Fibroblast of villous mesenchyme (primary cell): ENCODE measurements around the gene FAM120B. TPM values are rescaled to one million over a fixed set of nuclear protein-coding genes. Genes with fewer than 3 reads are reported as not detected.

Experiments
- DNase-seq: peaks from one replicate; pipeline ENCODE4 v3.0.0-alpha.2; 2010; ENCODE audit warnings: low read depth
- H3K4me3 ChIP-seq: 2 replicates; pipeline ENCODE4 v1.5.1; 2011; ENCODE audit warnings: low read depth, mild to moderate bottlenecking, low read length
- total RNA-seq: library from RNA; depleted of rRNA; stranded (reverse); fragments of >200 nt; gene quantifications from 2 replicates; pipeline ENCODE4 v1.2.3, GENCODE V29; 2012
- TF ChIP-seq, protein P1 (sequence below): IDR thresholded peaks from 2 replicates; pipeline ENCODE4 v1.5.1; 2012; ENCODE audit warnings: low read depth, mild to moderate bottlenecking, low read length; ENCODE audit not compliant: insufficient read depth

Gene FAM120B
- total RNA-seq, 1 donor = 17.3 TPM

- H3K4me3 ChIP-seq = no peak overlapping the region
- no peak for DNase-seq
- TF ChIP-seq, protein P1, sequence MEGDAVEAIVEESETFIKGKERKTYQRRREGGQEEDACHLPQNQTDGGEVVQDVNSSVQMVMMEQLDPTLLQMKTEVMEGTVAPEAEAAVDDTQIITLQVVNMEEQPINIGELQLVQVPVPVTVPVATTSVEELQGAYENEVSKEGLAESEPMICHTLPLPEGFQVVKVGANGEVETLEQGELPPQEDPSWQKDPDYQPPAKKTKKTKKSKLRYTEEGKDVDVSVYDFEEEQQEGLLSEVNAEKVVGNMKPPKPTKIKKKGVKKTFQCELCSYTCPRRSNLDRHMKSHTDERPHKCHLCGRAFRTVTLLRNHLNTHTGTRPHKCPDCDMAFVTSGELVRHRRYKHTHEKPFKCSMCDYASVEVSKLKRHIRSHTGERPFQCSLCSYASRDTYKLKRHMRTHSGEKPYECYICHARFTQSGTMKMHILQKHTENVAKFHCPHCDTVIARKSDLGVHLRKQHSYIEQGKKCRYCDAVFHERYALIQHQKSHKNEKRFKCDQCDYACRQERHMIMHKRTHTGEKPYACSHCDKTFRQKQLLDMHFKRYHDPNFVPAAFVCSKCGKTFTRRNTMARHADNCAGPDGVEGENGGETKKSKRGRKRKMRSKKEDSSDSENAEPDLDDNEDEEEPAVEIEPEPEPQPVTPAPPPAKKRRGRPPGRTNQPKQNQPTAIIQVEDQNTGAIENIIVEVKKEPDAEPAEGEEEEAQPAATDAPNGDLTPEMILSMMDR = no peak
Measured at GRCh38 chr6:170372380-170373325, 66.1 kb downstream of the FAM120B start.

GRCh38 chr6:170374571-170375444 is 68.2 kb downstream of the FAM120B start:
- DNase-seq = peak; percentile 54
- TF ChIP-seq, protein P1 = no peak

DNA sequence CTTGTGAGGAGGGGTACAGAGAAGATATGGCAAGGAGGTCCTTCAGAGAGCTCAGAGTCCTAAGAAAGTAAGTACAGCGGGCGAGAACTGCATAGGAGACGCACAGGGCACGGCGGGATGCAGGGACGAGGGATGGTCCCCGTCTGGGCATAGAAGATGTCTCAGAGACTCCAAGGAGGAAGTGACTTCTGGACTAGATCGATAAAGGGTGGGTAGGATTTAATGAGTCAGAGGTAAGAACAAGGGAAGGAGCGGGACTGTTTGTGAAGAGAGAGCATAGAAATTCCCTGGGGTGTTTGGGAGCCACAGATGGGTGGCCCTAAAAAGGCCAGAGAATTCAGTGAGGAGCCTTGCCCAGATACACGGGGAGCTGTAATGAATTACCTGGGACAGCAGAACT is 69.1 kb downstream of the FAM120B start:
- no peak for DNase-seq
- no peak overlapping the region for H3K4me3 ChIP-seq
- TF ChIP-seq, protein P1 = no peak

More at GRCh38 chr6:170374571-170375444, 68.2 kb downstream of the FAM120B start:
- H3K4me3 ChIP-seq = no peak overlapping the region

GRCh38 chr6:170376386-170377043 is 70.0 kb downstream of the FAM120B start:
- H3K4me3 ChIP-seq = no peak overlapping the region
- TF ChIP-seq, protein P1 = no peak
- no peak for DNase-seq

DNA sequence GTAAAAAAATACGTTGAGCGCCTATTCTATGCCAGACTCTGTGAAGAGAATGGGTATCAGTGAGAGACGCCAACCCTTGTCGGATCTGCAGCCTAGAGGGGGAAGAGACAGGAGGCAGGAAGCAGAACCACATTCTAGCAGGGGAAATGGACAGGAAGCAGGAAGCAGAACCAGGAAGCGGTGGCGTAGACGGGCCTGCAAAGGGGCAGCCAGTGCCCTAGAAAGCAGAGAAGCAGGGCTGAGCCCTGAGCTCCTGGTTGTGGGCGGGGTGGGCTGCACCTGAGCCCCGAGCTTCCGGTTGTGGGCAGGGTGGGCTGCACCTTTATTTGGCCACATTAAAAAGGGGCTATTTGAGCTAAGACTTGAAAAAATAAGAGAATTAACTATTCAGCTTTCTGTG is 71.9 kb downstream of the FAM120B start:
- TF ChIP-seq, protein P1 = no peak
- no peak for DNase-seq

GRCh38 chr6:170381562-170381961 is 75.0 kb downstream of the FAM120B start:
- no peak for DNase-seq
- TF ChIP-seq, protein P1 = no peak
- no peak overlapping the region for H3K4me3 ChIP-seq

More for the DNA sequence above, 71.9 kb downstream of the FAM120B start:
- no peak overlapping the region for H3K4me3 ChIP-seq
